Spleen (tissue), 11 donors: ENCODE results near the gene SMAD7. TPM values are rescaled to one million over a fixed set of nuclear protein-coding genes. Genes with fewer than 3 reads are reported as not detected.

Experiments
- DNase-seq: peaks from one replicate; pipeline ENCODE4 v3.0.0-alpha.2; 2020
- H3K27ac ChIP-seq, 8 donors: fragments of 200-600 bp; sonication (generic) in 7 of 8; 1 replicate in 4 of 8; 2 replicates in 4 of 8; pipeline versions ENCODE4 v1.5.0 to v1.8.0; 2016 to 2021; ENCODE audit warnings: inconsistent platforms in 4 of 8, mild to moderate bottlenecking in 4 of 8, moderate library complexity in 1 of 8
- H3K27me3 ChIP-seq, 7 donors: fragments of 200-600 bp; sonication (generic) in 6 of 7; replicated peaks in 1 of 7; 1 replicate in 4 of 7; 2 replicates in 3 of 7; pipeline versions ENCODE4 v1.5.0 to v1.8.0; 2016 to 2021; ENCODE audit warnings: inconsistent platforms in 3 of 7, mild to moderate bottlenecking in 1 of 7
- H3K36me3 ChIP-seq, 6 donors: fragments of 200-600 bp; sonication (generic) in 5 of 6; 1 replicate in 4 of 6; 2 replicates in 2 of 6; pipeline versions ENCODE4 v1.5.0 to v1.8.0; 2016 to 2021; ENCODE audit warnings: inconsistent platforms in 2 of 6
- H3K4me1 ChIP-seq, 6 donors: fragments of 200-600 bp; sonication (generic) in 5 of 6; 1 replicate in 3 of 6; 2 replicates in 3 of 6; pipeline versions ENCODE4 v1.5.0 to v1.8.0; 2016 to 2021; ENCODE audit warnings: inconsistent platforms in 3 of 6
- H3K4me3 ChIP-seq, 8 donors: fragments of 200-600 bp; sonication (generic) in 7 of 8; 1 replicate in 4 of 8; 2 replicates in 4 of 8; pipeline versions ENCODE4 v1.5.0 to v1.8.0; 2016 to 2021; ENCODE audit warnings: inconsistent platforms in 4 of 8, mild to moderate bottlenecking in 4 of 8, moderate library complexity in 2 of 8
- H3K9me3 ChIP-seq, 8 donors: fragments of 200-600 bp; sonication (generic) in 7 of 8; 1 replicate in 4 of 8; 2 replicates in 4 of 8; pipeline versions ENCODE4 v1.5.0 to v1.8.0; 2016 to 2021; ENCODE audit warnings: inconsistent platforms in 4 of 8
- CTCF ChIP-seq, 11 experiments: fragments of 200-600 bp in 7 of 11; fragments of 450-650 bp in 4 of 11; sonication (generic) in 4 of 11; IDR thresholded peaks in 8 of 11; conservative IDR thresholded peaks in 3 of 11; 1 replicate in 7 of 11; 2 replicates in 4 of 11; pipeline versions ENCODE4 v1.4.0 to v1.8.0; 2016 to 2021; ENCODE audit warnings: antibody characterized with exemption in 11 of 11, inconsistent platforms in 4 of 11, mild to moderate bottlenecking in 1 of 11
- POLR2A ChIP-seq, 3 donors: fragments of 450-650 bp; IDR thresholded peaks; one replicate each; pipeline ENCODE4 v1.5.1; 2017; ENCODE audit warnings: antibody characterized with exemption in 3 of 3, mild to moderate bottlenecking in 1 of 3
- POLR2AphosphoS5 ChIP-seq, 3 donors: sonication (generic); formaldehyde crosslinking; IDR thresholded peaks; one replicate each; pipeline ENCODE4 v1.5.1; 2017; ENCODE audit warnings: antibody characterized with exemption in 3 of 3
- WGBS, 5 donors: extraction: QIAGEN DNeasy Blood & Tissue Kit in 3 of 5; methylation state at CpG; one replicate each; pipeline versions ENCODE4 v1.1.5 to v1.1.7; 2013 to 2018; 5-methylcytosine and 5-hydroxymethylcytosine counted together
- intact Hi-C: fragments of 100-400 bp; cut with DNase I; formaldehyde crosslinking; loops from one replicate; pipeline ENCODE4 v1.15.0; 2023; ENCODE audit warnings: low total_unique reads
- polyA plus RNA-seq, 3 donors: library from polyadenylated mRNA; stranded (reverse); fragments of 200-250 nt; gene quantifications; one replicate each; pipeline ENCODE4 v1.2.1, GENCODE V29; 2013
- total RNA-seq, 7 donors: library from RNA; depleted of rRNA in 3 of 7; stranded (reverse); fragments of >200 nt in 3 of 7; fragmentation: NEBNext Ultra II Directional in 4 of 7; extraction: Animal tissue kit (Norgen Biotek cat#: 25700) in 4 of 7; gene quantifications; one replicate each; pipeline versions ENCODE4 v1.1.0 to v1.2.1, GENCODE V29; 2016 to 2021
- donor health status: healthy with polysubstance abuse.
- donor health status: DM: no; HTN: no; CAD: no; lungs with moderate emphysema.
- donor health status: DM: no; HTN: no; CAD: no.
- donor health status: Bipolar disorder and iron deficiency.
- donor health status: healthy.
- donor health status: DM: no; HTN: no; CAD: no.
- donor health status: DM: yes; HTN: yes; CAD: no.

Gene SMAD7
- total and polyA plus RNA-seq, 10 donors: 2.5 to 21.2 (median 15.2) TPM

GRCh38 chr18:48991676-48992075 is 40.9 kb upstream of the SMAD7 start:
- H3K4me3 ChIP-seq: no peak overlapping the region
- H3K9me3 ChIP-seq: no peaks in the 10 kb centered on the region
- 79 to 90% (median 87%) methylated on average over 10 of the region's 10 CpGs for WGBS, 5 donors
- peak overlapping the region in 1 of 8 donors; percentile 45 for H3K27ac ChIP-seq
- H3K27me3 ChIP-seq: no peaks in the 10 kb centered on the region
- intact Hi-C loops: no loop called here
- H3K36me3 ChIP-seq: no peaks in the 10 kb centered on the region
- DNase-seq: no peak
- H3K4me1 ChIP-seq: peaks cover 14 to 77% (median 32%) of the 10 kb centered on the region in 6 donors
- TF ChIP-seq POLR2A (IDR thresholded peaks at IDR 0.05) (no peak), POLR2AphosphoS5 (IDR thresholded peaks at IDR 0.05) (no peak), CTCF (IDR thresholded peaks at IDR 0.05 in 8 of 11, conservative IDR thresholded peaks at IDR 0.05 in 3 of 11) (no peak)

DNA sequence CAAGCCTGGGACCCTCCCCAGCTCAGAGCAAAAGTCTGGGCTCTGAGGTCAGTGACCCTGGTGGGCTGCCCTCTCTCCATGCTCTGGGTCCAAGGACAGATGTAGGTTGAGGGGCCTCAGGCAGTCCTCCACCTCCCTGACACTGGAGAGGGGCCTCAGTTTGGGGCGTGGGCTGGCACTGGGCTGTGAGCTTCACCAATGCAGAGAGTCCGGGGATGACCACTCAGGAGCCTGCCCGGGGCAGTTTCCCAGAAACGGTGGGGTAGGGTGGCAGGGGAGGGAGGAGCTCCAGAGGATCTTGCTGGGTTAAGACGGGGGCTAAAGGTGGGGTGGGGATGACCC is 40.5 kb upstream of the SMAD7 start:
- WGBS, 5 donors: 73 to 84% (median 77%) methylated on average over 5 of the region's 5 CpGs
- TF ChIP-seq POLR2AphosphoS5 (IDR thresholded peaks at IDR 0.05): no peak
- no peak for TF ChIP-seq CTCF (IDR thresholded peaks at IDR 0.05 in 8 of 11, conservative IDR thresholded peaks at IDR 0.05 in 3 of 11)
- no peak for TF ChIP-seq POLR2A (IDR thresholded peaks at IDR 0.05)
- Histone ChIP-seq H3K36me3 (no peaks in the 10 kb centered on the region), H3K4me3 (no peak overlapping the region), H3K9me3 (no peaks in the 10 kb centered on the region), H3K27ac (no peak overlapping the region), H3K27me3 (no peaks in the 10 kb centered on the region), H3K4me1 (peaks cover 14 to 77% (median 32%) of the 10 kb centered on the region in 6 donors)
- no peak for DNase-seq
- intact Hi-C loops: no loop called here

- H3K27me3 ChIP-seq: no peaks in the 10 kb centered on the region
- H3K27ac ChIP-seq: peak overlapping the region in 1 of 8 donors; percentile 1
- no peak overlapping the region for H3K4me3 ChIP-seq
- TF ChIP-seq POLR2AphosphoS5 (IDR thresholded peaks at IDR 0.05) (no peak), CTCF (IDR thresholded peaks at IDR 0.05 in 8 of 11, conservative IDR thresholded peaks at IDR 0.05 in 3 of 11) (no peak), POLR2A (IDR thresholded peaks at IDR 0.05) (no peak)
- WGBS, 5 donors: 68 to 92% (median 87%) methylated on average over 7 to 15 of the region's 15 CpGs
- no peaks in the 10 kb centered on the region for H3K36me3 ChIP-seq
- no peak for DNase-seq
- intact Hi-C loops: no loop called here
- no peaks in the 10 kb centered on the region for H3K9me3 ChIP-seq
- peaks cover 14 to 77% (median 32%) of the 10 kb centered on the region in 6 donors for H3K4me1 ChIP-seq
Measured at GRCh38 chr18:48990481-48991318, 39.9 kb upstream of the SMAD7 start.
